ENCODE data around the gene FSIP1.

The FSIP1 gene

DNA sequence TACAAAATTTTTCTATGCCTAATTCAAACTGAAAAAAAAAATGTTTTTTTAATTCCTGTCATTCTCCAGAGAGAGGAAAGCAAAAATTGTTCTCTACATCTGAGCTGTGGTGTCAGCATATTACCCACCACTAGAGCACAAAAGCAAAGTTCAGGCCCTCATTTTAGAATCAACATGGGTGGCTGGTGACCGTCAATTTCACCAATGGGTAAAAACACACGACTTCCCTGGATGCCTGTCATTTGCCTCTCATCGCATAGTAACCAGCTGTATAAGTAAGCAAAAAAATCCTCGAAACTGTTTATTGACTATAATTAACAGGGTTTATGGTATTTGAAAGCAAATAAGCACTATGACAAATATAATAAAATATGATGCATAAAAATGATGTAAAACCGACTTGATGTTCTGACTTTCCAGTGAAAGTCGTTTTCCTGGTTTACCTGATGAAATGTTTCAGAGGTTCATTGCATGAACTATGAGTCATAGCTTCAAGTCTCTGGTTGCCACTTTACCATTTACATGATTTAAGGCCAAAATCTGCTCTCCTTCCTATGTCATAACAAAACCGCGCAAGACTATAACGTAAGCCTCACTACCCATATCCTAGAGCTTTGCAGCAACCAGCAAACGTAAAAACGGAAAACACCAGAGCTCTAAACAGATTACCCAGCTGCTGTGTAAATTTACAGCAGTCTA is 141.3 kb downstream of the FSIP1 start:
- in situ Hi-C loops (cut with HindIII; ENCODE audit: low pct_ligation_motif_present, low sequenced_read_pairs), result no loop called here
- no peak for DNase-seq
- no peak overlapping the region for H3K27ac ChIP-seq
- no peak overlapping the region for H3K4me3 ChIP-seq (ENCODE audit: low read depth, low read length)
- no peaks in the 10 kb centered on the region for H3K27me3 ChIP-seq (replicated peaks)
- TF ChIP-seq, protein P1, sequence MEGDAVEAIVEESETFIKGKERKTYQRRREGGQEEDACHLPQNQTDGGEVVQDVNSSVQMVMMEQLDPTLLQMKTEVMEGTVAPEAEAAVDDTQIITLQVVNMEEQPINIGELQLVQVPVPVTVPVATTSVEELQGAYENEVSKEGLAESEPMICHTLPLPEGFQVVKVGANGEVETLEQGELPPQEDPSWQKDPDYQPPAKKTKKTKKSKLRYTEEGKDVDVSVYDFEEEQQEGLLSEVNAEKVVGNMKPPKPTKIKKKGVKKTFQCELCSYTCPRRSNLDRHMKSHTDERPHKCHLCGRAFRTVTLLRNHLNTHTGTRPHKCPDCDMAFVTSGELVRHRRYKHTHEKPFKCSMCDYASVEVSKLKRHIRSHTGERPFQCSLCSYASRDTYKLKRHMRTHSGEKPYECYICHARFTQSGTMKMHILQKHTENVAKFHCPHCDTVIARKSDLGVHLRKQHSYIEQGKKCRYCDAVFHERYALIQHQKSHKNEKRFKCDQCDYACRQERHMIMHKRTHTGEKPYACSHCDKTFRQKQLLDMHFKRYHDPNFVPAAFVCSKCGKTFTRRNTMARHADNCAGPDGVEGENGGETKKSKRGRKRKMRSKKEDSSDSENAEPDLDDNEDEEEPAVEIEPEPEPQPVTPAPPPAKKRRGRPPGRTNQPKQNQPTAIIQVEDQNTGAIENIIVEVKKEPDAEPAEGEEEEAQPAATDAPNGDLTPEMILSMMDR (IDR thresholded peaks at IDR 0.05; ENCODE audit: low read depth, low read length, missing control alignments), result peak; percentile 16
- H3K36me3 ChIP-seq (replicated peaks), result no peaks in the 10 kb centered on the region

DNA sequence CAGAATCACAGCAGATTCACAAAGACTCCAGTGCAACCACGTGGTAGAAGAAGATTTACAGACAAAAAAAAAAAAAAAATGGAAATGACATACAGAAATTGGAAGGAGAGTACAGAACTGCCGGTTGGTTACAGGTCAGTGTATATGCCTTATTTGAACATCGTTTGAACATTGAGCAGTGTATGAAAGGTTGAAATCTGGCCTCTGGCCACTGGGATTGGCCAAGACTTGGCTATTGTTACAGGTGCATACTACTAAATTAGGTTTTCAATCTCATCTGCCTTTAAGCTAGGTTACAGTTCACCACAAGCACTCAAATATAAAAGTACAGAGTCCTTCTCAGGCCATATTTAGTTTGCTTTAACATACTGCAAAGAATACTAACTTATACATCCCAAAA is 142.0 kb downstream of the FSIP1 start:
- TF ChIP-seq, protein P1 (IDR thresholded peaks at IDR 0.05; ENCODE audit: low read depth, low read length, missing control alignments), result no peak
- Histone ChIP-seq H3K4me3 (ENCODE audit: low read depth, low read length) (no peak overlapping the region), H3K27ac (no peak overlapping the region), H3K27me3 (replicated peaks) (no peaks in the 10 kb centered on the region), H3K36me3 (replicated peaks) (no peaks in the 10 kb centered on the region)
- no peak for DNase-seq
- in situ Hi-C loops (cut with HindIII; ENCODE audit: low pct_ligation_motif_present, low sequenced_read_pairs), result no loop called here

DNA sequence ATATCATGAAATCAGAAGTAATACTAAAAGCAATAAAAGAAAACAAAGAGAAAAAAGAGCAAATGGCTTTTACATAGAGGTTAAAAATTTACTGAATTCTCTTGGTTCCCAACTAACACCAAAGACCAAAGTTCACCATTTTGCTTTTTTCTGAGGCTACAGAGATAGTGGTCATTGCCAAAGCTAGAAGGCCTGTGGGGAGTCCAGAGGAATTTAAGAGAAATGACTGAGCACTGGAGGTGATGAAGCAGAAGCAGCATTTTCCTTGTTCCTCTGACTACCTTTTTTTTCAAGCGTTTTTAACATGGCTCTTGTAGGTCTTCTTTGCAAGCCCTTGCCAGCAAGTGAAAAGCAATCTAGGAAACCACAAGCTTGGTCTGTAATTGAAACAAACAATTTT is 143.6 kb downstream of the FSIP1 start:
- no peaks in the 10 kb centered on the region for H3K27me3 ChIP-seq (replicated peaks)
- no peak overlapping the region for H3K4me3 ChIP-seq (ENCODE audit: low read depth, low read length)
- no peak overlapping the region for H3K27ac ChIP-seq
- no peaks in the 10 kb centered on the region for H3K36me3 ChIP-seq (replicated peaks)
- TF ChIP-seq, protein P1 (IDR thresholded peaks at IDR 0.05; ENCODE audit: low read depth, low read length, missing control alignments), result no peak
- in situ Hi-C loops (cut with HindIII; ENCODE audit: low pct_ligation_motif_present, low sequenced_read_pairs), result no loop called here
- no peak for DNase-seq

DNA sequence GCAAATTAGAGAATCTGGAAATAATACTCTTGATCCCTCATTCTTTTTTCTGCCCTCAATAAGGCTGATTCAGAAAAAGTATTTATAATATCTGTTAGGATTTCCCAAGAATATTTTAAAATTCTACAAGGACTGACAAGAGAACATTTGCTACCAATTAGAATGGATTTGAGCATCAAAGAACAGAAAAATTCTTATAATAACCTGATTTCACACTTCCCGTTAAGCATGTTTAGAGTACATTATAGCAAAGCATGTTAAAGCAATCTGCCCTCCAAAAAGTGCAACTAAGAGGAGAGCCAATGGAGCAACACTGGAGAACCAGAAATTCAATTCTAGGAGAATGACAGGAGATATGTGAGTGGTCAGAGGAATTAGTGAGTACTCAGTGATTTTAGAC is 144.6 kb downstream of the FSIP1 start:
- in situ Hi-C loops (cut with HindIII; ENCODE audit: low pct_ligation_motif_present, low sequenced_read_pairs), result no loop called here
- no peak overlapping the region for H3K27ac ChIP-seq

DNA sequence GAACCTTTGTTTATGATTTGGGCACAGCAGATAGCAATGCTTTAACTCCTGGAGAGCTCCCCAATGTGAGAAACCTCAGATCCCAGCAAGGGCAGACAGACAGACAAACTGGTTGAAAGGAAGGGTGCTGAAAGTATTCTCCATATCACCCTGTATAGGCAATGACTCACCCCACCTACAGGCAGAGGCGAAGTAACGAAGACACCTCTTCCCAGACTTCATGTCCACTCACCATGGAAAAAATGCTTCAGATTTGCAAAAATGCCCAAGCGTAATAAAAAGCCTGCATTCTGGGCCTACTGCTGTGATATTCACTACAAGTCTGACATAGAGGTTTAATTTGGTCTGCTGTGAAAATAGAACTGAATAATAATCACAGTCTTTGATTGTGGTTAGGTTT is 151.3 kb downstream of the FSIP1 start:
- Histone ChIP-seq H3K36me3 (replicated peaks) (no peaks in the 10 kb centered on the region), H3K4me3 (ENCODE audit: low read depth, low read length) (no peak overlapping the region), H3K27me3 (replicated peaks) (no peaks in the 10 kb centered on the region), H3K27ac (no peak overlapping the region)
- in situ Hi-C loops (cut with HindIII; ENCODE audit: low pct_ligation_motif_present, low sequenced_read_pairs), result no loop called here
- DNase-seq, result peak; percentile 50
- TF ChIP-seq, protein P1 (IDR thresholded peaks at IDR 0.05; ENCODE audit: low read depth, low read length, missing control alignments), result no peak

More for the DNA sequence above, 144.6 kb downstream of the FSIP1 start:
- Histone ChIP-seq H3K4me3 (ENCODE audit: low read depth, low read length) (no peak overlapping the region), H3K36me3 (replicated peaks) (no peaks in the 10 kb centered on the region), H3K27me3 (replicated peaks) (no peaks in the 10 kb centered on the region)
- DNase-seq, result no peak
- TF ChIP-seq, protein P1 (IDR thresholded peaks at IDR 0.05; ENCODE audit: low read depth, low read length, missing control alignments), result no peak

DNA sequence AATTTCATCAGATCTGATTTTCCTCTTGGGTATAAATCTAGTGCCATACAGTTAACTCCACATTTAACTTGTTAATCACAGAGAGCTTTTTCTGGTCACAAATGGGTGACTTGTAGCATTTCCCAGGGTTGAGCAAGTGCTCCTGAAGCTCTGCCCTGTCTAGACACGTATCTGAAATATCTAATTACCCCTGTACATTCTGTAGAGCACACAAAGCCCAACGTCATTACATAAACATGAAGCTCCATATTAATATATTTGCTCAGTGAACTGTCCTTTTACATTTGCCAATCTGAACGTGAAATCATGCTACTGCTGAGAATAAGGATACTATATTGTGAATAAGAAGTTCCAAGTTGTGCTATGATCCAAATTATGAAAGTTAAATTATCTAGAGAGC is 152.7 kb downstream of the FSIP1 start:
- in situ Hi-C loops (cut with HindIII; ENCODE audit: low pct_ligation_motif_present, low sequenced_read_pairs), result no loop called here
- TF ChIP-seq, protein P1 (IDR thresholded peaks at IDR 0.05; ENCODE audit: low read depth, low read length, missing control alignments), result no peak
- peak overlapping the region; percentile 51 for H3K27ac ChIP-seq
- H3K4me3 ChIP-seq (ENCODE audit: low read depth, low read length), result no peak overlapping the region
- no peak for DNase-seq
- H3K27me3 ChIP-seq (replicated peaks), result no peaks in the 10 kb centered on the region
- H3K36me3 ChIP-seq (replicated peaks), result no peaks in the 10 kb centered on the region

All from brain microvascular endothelial cell (primary cell).